NCI-H82 treated with DMSO at 0.1 percent for 48 hours (cell line): ENCODE results near the gene ARHGEF11.

ENCODE experiments used
- DNase-seq: peaks from one replicate; lab custom pipeline; 2025; ENCODE audit not compliant: unreplicated experiment; lab: John Stamatoyannopoulos, UW

The ARHGEF11 gene

GRCh38 chr1:156898161-156898566 is 147.4 kb downstream of the ARHGEF11 start:
- no peak for DNase-seq

- DNase-seq = no peak
Observed at GRCh38 chr1:156897078-156897825, 148.3 kb downstream of the ARHGEF11 start.

- DNase-seq = no peak
Observed at GRCh38 chr1:156896490-156897033, 149.0 kb downstream of the ARHGEF11 start.

DNA sequence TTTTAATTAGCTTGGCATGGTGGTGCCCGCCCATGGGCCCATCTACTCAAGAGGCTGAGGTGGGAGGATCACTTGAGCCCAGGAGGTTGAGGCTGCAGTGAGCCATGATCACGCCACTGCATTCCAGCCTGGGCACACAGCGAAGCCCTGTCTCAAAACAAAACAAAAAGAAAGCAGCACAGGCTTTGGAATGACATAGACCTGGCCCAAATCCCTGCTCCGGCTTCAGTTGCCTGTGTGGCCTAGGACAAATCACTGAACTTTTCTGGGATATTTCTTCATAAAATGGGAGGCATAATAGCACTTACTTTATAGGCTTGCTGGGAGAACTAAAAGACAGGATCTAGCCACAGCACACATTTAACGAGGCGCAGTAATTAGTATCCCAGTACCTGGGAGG is 149.6 kb downstream of the ARHGEF11 start:
- DNase-seq = no peak

GRCh38 chr1:156895455-156895812 is 150.1 kb downstream of the ARHGEF11 start:
- DNase-seq = no peak

DNA sequence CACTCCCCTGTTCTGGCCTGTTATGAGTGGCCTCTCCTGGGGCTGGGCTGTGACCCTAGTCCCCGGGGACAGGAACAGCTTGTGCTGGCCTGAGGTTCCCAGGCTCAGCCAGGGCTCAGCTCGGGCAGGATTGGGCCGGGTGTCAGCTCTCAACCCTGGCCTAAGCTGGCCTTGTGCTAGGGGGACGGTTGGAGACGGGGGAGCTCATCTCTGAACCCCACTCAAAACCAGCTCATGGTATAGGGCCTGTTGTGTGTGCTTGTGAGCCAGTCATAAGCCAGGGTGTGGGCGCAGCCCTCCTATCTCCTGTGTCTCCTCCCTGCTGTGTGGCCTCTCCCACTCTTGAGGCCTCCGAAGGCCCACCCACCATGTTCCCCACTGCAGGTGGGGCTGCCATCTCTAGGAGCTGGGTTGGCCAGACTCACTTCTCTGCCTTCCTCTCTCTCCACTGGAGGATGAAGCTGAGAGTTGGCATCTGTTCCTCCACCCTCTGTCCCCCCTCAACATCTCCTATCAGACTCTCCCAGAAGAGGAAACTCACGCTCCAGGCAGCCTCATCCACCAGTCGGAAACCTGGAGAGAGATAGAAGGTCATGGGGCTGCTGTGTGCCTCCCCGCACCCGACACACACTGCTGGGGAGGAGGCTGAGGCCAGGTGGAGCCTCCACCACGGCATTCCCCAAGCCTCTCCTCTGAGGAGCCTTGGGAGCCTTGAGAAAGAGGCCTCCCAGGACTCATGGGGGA is 150.7 kb downstream of the ARHGEF11 start:
- no peak for DNase-seq

DNA sequence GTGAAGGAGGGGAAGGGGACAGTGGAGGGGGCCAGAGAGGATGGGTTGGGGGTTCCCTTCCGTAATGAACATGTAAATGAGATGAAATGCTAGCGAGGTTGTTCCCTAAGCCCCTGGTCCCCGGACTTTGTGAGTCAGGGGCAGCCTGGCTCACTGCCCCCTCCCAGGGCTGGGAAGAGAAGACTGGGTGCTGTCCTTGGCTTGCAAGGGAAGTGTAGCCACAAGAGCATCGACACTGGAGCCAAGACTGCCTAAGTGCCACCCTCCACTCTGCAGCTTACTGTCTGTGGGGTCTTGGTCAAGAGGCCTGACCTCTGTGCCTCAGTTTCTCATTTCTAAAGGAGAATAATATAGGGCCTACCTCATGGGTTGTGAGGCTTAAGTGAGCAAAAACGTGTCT is 151.5 kb downstream of the ARHGEF11 start:
- no peak for DNase-seq

- DNase-seq = no peak
Observed at GRCh38 chr1:156893048-156893953, 152.2 kb downstream of the ARHGEF11 start, which contains the start of gene PEAR1. Gene PEAR1 (plus strand): TSS chr1:156893718. CDS start chr1:156903927, 10,209 bp downstream.

DNA sequence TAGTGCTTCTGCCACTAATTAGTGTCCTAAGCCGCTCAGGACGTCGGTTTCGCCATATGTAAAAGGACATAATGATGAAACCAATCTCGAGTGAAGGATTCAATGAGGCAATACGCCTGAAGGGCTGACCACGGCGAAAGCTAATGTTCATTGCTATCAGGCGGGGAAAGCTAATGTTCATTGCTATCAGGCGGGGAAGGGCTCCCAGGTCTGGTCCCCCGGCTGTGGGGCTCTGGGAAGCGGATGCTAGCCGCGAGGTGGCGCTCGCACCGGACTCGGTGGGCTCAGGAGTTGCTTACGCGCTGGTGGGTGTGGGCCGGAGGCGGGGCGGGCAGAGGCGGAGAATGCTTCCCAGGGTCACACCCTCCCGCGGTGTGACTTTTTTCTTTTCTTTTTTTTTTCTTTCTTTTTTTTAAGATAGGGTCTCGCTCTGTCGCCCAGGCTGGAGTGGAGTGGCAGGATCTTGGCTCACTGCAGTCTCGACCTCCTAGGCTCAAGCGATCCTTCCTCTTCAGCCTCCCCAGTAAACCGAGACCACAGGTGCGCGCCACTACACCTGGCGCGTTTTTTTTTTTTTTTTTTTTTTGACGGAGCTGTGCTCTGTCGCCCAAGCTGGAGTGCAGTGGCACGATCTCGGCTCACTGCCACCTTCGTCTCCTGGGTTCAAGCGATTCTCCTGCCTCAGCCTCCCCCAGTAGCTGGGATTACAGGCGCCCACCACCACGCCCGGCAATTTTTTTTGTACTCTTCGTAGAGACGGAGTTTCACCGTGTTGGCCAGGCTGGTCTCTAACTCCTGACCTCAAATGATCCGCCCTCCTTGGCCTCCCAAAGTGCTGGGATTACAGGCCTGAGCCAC is 153.1 kb downstream of the ARHGEF11 start:
- peak; percentile 67 for DNase-seq

DNA sequence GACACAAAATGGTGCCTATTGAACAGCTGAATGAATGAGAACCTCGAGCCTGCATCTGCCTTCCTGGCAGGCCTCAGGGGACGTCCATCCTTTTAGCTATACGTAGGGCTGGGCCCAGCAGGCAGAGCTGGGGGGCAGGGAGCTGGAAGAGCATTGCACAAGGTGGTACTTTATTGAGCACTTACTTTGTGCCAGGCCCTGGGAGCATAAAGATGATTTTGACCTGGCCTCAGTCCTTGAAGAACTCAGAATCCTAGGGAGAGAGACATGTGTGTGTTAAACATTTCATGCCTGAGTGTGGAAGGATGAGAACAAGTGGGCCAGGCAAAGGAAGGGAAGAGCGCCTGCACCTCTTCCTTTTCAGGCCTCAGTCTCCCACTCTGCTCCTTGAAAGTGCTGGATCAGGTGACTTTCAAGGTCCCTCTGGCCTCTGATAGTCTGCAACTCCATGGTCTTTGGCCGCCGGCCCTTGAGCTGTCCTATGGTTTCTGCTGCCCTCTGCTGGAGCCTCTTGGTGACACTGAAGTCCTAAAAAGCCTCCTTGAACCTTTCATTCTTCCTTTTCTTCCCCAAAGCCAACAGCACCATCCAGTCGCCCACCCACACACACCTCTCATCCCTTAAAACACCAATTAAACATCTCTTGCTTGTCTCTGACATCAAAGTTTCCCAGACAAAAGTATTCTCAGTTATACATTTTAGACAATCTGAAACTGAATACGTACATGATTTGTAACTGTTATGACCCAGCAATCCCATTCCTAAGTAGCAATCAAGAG is 155.6 kb downstream of the ARHGEF11 start:
- DNase-seq = peak; percentile 84

GRCh38 chr1:156887734-156888133 is 157.8 kb downstream of the ARHGEF11 start:
- no peak for DNase-seq

- DNase-seq = no peak
Observed at GRCh38 chr1:156887317-156887716, 158.2 kb downstream of the ARHGEF11 start.

DNA sequence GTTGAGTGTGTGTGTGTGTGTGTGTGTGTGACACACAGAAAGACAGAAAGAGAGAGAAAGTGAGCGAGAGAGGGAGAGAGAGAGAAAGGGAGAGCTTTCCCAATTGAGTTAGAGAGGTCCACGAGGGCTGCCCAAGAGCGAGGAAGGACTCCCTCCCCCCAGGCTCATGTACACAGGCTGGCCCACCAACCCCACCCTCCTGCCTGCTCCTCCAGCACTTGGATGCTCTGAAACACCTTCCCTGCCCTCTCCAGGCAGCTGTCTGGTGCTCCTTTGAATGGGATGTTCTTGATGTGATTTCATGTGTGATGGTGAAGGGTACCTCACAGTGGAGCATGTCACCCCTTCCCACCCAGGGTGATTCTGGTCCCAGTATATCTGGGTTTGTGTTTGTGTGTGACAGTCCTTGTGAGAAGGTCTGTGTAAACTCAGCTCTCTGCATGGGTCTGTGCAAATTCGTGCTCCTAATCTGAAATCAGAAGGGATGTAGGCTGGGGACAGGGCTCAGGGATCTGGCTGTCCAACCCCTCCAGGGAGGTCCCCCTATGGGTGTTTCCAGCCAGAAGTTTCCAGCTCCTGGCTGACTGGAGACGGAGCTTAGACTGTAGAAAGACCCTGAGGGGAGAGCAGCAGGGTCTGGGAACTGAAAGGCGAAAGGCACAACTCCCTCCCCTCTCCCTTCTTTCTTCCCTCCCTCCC is 158.8 kb downstream of the ARHGEF11 start:
- DNase-seq = no peak

DNA sequence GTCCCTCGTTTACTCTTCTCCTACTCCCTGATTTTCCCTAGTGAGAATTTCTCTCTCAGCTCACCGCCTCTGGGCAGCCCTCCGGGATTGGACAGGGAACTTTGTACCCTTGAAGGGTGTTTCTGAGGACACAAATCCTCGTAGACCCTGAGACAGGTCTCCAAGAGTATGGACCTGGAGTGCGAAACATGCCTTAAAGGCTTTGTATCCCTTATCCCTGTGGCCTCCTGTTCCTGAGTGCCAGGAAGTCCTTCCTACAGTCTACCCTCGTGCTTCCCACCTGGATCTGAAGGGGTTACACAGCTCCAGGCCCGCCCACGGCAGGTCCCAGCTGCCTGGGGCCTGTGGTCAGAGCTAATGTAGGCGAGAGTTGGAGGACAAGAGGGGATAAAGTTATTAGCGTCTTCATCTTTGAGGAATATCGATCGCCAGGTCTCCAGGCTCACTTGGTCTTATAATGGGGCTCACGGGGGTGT is 159.6 kb downstream of the ARHGEF11 start:
- peak; percentile 29 for DNase-seq

GRCh38 chr1:156885314-156885713 is 160.2 kb downstream of the ARHGEF11 start:
- DNase-seq = no peak
